T-helper 2 cell treated with Interferon-gamma antibody and Interleukin-4, amounts not matched to agents 100 ng/mL and 5 ng/mL, for 36 hours (primary cell): ENCODE measurements around the gene RIOK1. TPM values are rescaled to one million over a fixed set of nuclear protein-coding genes. Genes with fewer than 3 reads are reported as not detected.

ENCODE experiments used
- intact Hi-C: fragments of 100-400 bp; cut with micrococcal nuclease; formaldehyde crosslinking; loops from one replicate; pipeline ENCODE4 v1.15.1; 2023
- total RNA-seq: library from RNA; stranded (reverse); gene quantifications from 2 replicates; pipeline ENCODE4 v1.2.3, GENCODE V29; 2022

Gene RIOK1
- total RNA-seq, 1 donor from 2014 or later: 43.6 TPM

DNA sequence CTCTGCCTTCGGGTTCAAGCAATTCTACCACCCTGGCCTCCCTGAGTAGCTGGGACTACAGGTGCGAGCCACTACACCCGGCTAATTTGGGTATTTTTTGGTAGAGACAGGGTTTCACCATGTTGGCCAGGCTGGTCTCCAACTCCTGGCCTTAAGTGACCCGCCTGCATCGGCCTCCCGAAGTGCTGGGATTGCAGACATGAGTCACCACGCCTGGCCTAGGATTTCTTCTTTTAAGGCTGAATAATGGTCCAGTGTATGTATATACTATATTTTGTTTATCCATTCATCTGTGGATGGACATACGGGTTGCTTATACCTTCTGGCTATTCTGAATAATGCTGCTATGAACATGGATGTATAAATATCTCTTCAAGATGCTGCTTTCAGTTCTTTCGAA is 17.1 kb downstream of the RIOK1 start:
- intact Hi-C loops: no loop called here

DNA sequence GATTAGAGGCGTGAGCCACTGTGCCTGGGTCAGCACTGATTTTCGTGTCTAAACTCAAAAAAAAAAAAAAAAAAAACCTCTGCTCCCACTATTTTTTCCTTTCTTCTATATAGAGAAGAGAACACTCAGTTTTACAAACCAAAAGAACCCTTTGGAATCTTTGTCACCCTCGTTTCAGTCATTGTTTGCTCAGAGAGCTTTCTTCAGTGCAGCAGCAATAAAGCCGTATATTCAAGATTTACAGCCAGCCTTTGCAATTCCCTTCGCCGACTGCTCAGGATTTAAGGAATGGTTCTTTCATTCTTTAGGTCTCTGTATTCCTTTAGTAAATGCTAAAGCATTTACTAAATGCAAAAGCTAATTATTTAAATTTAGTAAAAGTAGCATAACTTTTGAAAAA is 20.1 kb downstream of the RIOK1 start:
- intact Hi-C loops: no loop called here

DNA sequence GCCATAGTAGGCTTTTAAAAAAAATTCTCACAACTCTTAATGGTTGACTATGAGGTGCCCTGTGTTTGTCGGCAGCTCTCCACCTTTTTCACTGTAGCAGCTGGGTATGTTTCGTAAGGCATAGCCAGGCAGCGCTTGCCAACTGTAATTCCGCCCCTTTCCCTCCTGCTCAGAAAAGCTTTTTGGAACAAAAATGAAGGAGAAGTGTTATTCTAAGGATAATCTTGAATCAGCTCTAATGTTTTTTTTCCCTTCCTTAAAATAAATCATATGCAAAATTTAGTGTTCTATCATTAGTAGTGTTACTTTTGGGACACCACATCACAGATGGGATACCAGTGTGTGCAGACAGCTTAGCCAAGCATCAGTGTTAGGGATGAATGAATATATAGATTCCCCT is 21.2 kb downstream of the RIOK1 start:
- intact Hi-C loops: no loop called here

DNA sequence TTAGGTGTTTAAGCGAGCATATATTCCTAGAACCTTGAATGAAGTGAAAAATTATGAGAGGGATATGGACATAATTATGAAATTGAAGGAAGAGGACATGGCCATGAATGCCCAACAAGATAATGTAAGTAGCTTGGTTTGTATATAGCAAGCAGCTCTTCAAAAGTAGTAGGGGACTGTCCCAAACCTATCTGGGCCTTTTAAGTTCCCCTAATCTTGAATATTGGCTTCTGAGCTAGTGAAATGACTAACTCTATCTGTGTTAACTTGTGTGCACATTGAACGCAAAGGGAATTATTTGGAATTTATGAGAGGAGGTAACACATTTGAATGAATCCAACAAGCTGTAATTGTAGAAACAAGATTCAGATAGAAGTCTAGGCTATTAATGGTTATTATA is 21.7 kb downstream of the RIOK1 start:
- intact Hi-C loops: no loop called here

DNA sequence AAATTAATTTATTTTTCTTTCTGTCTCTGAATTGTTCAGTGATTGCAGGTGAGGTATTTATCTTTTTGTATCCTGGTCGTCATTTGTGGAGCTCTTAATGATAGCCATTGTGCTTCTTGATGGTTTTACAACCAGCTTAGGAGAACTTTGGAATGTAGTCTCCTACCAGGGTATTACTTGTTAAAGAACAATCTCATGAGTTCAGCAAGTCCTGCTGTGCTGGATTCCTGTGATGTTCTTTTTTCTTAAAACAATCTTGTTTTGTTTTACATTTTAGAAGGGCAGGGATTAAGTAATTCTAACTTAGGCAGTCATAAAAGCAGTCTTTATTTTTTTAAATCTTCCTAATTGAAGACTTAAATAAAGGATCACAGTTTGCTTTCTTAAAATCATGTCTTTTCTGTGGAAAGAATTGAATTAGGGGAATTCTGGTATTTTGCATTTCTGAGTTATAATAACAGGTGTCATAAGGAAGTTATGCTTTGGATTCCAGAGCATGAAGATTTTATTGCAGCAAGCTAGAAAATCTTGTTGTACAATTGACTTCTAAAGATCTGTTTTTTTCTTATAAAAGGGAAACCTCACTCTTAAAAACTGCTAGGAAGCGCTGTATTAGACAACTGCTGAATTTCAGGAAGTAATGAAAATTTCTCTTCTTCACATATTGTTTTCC is 23.7 kb downstream of the RIOK1 start:
- intact Hi-C loops: no loop called here

DNA sequence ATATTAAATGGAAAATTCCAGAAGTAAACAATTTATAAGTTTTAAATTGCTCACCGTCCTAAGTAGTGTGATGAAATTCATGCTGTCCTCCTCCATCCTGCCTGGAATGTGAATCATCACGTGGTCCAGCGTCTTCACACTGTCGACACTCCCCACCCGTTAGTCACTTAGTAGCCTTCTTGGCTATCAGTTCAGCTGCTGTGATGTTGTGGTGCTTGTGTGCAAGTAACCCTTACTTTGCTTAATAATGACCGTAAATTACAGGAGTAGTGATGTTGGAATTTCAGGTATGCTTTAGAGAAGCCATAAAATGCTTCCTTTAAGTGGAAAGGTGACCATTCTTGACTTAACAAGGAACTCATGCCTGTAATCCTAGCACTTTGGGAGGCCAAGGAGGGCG is 25.2 kb downstream of the RIOK1 start:
- intact Hi-C loops: no loop called here

DNA sequence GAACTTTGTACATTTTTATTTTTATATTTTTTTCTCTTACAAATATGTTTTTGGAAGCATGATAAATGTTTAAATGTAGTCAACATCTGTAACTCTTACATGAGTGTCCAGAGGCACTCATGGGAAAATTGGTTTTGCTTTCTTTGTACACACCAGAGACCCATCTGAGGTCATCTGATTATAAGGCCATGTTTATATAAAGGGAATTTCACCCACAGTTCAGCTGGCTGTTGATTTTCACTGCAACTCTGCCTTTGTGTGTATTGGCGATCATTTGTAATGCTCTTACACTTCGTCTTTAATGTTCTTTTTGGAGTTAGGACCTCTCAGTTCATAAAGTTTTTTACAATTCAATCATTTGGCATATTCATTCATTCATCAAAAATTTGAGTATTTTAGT is 28.1 kb downstream of the RIOK1 start:
- intact Hi-C loops: no loop called here

DNA sequence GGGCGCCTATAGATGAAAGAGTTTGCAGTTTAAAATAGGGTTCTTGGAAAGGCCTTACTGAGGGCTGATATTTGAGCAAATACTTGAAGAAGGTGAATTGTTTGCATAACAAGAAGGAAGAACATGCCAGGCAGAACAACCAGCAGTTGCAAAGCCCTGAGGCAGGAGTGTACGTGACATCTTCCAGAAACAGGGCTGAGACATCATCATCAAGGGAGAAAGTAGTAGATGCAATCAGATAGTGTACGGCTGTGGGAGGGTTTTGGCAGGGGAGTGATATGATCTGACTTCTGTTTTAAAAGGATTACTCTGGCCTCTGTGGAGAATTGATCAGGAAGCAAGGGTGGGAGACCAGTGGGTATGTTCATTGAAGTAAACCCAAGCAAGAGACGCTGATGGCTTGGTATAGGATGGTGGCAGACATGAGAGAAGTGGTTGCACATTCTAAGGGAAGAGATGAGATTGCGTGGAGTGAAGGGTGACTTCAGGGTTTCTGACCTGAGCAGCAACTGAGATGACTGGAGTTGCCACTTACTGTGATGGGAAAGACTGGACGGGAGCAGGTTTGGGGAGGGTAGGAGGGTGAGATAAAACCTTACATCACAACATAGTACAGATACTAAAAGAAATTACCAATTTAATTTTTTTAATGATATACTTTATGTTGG is 28.8 kb downstream of the RIOK1 start:
- intact Hi-C loops: no loop called here

DNA sequence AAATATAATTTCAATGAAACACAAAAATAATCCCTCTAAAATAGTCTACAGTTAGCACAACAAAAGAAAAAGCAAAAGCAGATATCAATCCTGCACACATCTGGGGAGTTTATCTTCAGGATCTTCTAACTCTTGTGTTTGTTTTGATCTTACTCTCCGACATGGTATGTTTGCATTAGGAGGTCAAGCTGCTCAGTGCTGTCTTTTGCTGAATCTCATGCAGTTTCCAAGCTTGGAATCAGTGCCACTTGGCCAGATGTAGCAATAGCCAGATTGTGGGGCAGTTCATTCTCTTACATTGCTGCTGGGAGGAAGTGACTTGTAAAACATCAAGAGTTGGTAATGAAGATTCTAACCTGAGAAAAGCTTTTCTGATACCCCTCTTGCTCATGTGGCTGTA is 29.5 kb downstream of the RIOK1 start:
- intact Hi-C loops: no loop called here

DNA sequence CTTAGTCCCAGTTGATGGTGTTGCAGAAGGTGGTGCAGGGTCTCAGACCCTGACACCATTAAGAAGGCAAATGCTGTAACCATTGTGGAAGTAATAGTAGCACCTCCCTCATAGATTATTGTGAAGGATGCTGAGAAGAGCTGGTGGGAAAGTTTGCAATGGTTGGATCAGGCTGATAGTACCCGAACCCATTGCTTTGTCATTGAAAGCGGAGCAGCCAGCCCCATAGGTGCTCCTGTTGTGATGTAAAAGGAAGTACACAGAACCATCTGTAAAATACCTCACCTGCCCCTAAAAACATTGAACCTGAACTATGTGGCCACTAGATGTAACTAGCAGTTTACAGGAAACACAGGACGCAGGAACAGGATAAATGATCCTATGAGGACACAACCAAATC is 31.5 kb downstream of the RIOK1 start:
- intact Hi-C loops: no loop called here

DNA sequence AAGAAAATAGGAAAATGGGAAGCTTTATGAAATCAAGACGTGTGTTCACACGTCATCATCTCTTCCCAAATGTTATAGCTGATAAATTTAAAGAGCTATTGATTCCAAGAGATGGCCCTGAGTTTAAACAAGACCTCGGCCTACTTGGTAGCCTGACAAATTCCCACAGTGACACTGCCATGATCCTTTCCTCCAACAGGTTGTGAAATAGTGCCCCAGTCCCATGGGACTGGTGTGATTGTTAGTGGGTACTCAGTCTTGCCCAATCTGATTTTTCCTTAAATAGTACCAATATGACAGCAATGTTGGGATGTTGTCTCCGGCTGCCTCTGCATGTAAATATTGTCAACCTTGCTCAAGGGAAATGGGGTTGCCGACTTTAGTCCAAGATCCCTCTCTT is 34.5 kb downstream of the RIOK1 start:
- intact Hi-C loops: no loop called here

DNA sequence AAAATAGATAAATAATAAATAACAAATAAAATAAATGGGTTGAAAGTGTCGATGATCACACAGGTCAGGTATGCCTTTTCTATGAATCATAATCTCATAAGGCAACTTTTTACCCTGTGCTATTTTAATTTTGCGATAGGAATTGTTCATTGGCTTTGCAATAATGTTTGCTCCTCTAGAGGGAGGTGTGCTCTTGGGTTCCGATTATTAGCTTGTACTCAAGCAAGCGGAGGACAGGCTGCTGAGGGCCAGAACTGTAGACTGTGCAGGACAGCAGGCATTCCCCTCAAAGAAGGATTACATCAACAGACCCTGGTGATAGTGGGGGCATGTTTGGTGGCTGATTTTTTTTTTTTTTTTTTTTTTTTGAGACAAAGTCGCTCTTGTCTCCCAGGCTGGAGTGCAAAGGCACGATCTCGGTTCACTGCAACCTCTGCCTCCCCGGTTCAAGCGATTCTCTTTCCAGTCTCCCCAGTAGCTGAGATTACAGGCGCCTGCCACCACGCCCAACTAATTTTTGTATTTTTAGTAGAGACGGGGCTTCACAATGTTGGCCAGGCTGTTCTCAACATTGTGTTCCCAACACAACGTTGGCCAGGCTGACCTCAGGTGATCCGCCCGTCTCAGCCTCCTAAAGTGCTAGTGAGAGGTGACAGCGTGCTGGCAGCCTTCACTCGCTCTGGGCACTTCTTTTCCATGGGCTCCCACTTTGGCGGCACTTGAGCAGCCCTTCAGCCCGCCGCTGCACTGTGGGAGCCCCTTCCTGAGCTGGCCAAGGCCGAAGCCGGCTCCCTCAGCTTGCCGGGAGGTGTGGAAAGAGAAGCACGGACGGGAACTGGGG is 35.6 kb downstream of the RIOK1 start:
- intact Hi-C loops: no loop called here

DNA sequence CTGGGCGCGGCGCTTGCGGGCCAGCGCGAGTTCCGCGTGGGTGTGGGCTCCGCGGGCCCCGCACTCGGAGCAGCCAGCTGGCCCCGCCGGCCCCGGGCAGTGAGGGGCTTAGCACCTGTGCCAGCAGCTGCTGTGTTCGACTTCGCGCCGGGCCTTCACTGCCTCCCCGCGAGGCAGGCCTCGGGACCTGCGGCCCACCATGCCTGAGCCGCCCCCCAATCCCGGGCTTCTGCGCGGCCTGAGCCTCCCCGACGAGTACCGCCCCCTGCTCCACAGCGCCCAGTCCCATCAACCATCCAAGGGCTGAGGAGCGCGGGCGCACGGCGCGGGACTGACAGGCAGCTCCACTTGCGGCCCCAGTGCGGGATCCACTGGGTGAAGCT is 36.2 kb downstream of the RIOK1 start:
- intact Hi-C loops: no loop called here

DNA sequence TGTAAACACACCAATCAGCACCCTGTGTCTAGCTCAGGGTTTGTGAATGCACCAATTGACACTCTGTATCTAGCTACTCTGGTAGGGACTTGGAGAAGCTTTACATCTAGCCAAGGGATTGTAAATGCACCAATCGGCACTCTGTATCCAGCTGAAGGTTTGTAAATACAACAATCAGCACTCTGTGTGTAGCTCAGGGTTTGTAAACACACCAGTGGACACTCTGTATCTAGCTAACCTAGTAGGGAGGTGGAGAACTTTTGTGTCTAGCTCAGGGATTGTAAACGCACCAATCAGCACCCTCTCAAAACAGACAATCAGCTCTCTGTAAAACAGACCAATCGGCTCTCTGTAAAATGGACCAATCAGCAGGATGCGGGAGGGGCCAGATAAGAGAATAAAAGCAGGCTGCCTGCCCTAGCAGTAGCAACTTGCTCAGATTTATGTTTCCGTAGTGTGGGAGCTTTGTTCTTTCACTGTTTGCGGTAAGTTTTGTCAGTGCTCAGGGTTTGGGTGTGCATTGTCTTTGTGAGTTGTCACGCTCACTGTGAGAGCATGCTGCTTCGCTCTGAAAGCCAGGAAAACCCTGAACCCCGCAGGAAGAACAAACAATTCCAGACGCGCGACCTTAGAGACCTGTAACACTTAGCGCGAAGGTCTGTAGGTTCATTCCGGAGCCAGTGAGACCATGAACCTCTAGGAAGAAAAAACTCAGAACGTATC is 37.0 kb downstream of the RIOK1 start:
- intact Hi-C loops: no loop called here

DNA sequence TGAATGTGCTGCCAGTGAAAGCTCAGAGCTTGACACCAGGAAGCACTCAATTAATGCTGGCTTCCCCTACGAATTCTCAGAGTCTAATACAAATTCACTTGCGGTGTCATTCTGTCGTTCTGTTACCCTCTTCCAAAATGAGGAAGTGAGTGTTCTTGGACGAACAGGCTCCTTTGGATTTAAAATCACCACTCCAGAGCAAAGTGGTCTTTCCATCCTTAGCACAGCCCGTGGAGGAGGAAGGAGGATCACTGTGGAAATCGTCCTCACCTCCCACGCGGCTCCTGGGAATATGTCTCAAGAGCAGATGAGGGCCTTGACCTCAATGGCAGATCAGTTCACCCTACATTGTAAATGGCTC is 41.7 kb downstream of the RIOK1 start:
- intact Hi-C loops: no loop called here

DNA sequence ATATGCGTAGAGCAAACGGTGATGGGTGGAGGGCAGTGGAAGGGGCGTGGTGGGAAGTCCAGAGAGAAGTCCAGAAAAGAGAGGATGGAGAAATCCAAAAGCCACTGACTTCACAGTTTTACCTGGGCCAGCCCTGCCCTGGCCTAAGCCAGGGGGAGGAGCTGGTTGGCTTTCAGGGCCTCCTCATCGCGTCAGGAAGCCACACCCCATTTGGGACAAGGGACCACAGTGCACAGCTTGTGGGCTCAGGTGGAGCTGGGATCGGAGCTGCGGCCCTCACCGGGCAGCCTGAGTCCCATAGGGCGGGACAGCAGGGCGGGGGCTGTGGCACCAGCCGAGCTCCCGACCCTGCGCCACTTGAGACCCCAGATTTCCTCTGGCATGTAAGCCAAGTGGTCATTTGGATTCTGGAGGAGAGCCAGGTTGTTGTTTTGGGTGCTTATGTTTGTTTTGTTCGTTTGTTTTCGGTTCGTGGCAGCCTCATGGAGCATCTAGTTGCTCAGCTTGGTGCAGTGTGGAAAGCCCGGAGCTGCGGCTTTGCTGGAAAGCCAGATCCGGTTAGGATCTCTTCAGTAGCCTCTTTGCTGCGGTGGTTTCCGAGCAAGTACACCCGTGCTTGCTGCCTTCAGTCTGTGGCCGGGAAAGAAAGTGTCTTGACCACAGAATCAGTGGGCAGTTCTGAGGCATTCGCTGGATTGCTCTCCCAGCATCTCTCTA is 42.2 kb downstream of the RIOK1 start:
- intact Hi-C loops: no loop called here

DNA sequence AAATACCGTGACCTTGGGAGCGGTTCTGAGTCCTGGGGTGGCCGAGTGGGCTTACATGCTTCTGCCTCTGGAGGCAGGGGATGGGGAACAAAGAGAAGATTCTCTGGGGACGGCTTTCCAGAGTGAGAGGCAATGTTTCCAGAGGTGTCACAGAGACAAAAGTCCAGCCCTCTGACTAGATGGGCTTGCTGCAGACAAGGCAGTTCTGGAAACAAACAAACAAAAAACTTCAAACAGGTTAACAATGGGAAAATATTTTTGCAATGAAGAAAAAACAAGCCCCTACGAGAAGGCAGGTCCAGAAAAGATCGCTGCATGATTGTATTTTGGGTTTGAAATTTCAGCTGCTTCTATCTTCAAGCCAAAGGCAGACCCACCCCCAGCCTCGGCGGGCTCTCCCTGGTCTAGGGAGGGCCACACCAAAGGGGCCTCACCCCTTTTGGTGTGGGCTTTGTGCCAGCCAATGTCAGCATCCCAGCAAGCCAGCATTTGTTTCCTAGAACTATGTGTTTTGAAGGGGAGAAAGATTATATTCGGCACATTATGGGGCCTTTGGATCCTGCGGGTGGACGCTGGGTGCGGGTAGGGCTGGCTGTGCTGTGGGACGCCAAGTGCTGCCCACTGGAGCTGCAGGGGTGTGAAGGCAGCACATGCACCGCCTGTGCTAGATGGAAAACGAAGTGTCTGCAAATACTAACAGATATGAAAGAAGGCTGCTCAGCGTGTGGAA is 42.9 kb downstream of the RIOK1 start:
- intact Hi-C loops: no loop called here

DNA sequence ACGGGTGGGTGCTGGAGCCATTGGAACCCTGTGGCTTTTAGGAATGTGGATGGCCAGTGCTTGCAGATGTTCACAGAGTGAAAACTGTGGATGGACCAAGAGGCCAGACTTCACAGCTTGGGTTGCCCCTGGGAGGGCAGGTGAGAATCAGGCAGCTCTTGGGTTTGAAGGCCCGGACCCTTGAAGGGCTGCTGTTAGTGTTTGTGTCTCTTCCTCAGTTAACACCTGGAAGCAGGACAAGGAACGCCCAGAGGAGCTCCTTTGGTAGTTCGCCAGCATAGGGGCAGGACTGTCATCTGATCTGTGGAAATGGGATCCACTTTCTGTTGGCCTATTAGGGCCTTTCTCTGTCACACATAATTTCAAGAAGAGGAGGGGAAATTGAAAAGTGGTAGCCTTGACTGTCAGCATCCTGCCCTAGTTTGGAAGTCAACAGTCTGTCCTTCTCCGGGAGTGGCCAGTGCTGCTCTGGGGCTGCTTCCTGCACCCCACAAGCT is 43.6 kb downstream of the RIOK1 start:
- intact Hi-C loops: no loop called here

DNA sequence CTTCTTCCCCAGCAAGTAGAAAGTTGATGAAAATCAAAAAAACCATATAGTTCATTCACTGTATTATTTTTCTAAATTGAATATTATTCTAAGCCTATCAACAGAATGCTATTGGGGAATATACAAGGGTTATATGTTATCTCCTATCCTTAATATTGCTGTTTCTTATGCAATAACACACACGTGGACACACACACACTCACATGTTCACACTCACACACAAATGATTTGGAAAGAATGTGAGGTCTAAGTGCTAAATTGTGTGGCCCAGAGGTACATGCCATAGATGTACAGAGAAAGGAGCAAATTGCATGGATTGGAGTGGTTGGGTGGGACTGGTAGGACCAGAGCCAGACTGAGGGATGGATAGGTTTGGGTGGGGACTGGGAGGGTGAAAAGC is 45.1 kb downstream of the RIOK1 start:
- intact Hi-C loops: no loop called here

DNA sequence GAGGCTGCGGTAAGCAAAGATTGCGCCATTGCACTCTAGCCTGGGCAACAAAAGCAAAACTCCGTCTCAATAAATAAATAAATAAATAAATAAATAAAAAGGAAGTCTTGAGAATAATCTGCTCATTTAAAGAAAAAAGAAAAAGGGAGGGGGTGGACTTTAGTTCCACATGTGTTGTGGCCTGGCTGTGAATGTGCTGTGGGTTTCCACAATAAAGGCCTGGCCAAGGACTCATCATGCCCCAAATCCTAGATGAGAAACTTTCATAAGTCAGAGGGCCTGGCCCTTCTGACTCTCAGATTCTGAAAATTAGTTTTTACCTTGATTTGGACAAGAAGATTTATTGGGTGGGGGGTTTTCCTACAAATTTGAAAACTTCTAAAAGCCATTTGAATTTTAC is 48.4 kb downstream of the RIOK1 start:
- intact Hi-C loops: no loop called here
